ENCODE data around the gene DNM2. TPM values are rescaled to one million over a fixed set of nuclear protein-coding genes. Genes with fewer than 3 reads are reported as not detected.

The DNM2 gene
- total and polyA plus RNA-seq, 10 of the 15 experiments (the other 5 are each of a cell fraction or from before 2014, with no cell fraction given) = 1.2 to 146 (median 68.9) TPM

- no peak for TF ChIP-seq POLR2AphosphoS2 (IDR thresholded peaks at IDR 0.05; ENCODE audit: low read depth, low read length)
- TF ChIP-seq CREM (IDR thresholded peaks at IDR 0.05; ENCODE audit: low read depth) = no peak
- TF ChIP-seq BRCA1 (IDR thresholded peaks at IDR 0.05; ENCODE audit: low read depth, low read length) = no peak
- no peak for TF ChIP-seq SREBF1 (IDR thresholded peaks at IDR 0.05; ENCODE audit: low read length)
- no peak for TF ChIP-seq ZBED1 (IDR thresholded peaks at IDR 0.05; ENCODE audit: borderline replicate concordance)
- 0 out of 2 replicates have a peak, but pooled peaks have one; percentile 51 for TF ChIP-seq ZBTB33 (IDR thresholded peaks at IDR 0.05)
- TF ChIP-seq RELA (IDR thresholded peaks at IDR 0.05; ENCODE audit: borderline replicate concordance, partially characterized antibody) = no peak
- TF ChIP-seq POU2F2 (IDR thresholded peaks at IDR 0.05; ENCODE audit: borderline replicate concordance, low read depth, low read length) = no peak
- TF ChIP-seq ASH2L (IDR thresholded peaks at IDR 0.05; ENCODE audit: borderline replicate concordance, low read depth) = no peak
- no peak for TF ChIP-seq ZNF207 (IDR thresholded peaks at IDR 0.05; ENCODE audit: borderline replicate concordance)
- TF ChIP-seq PML (IDR thresholded peaks at IDR 0.05; ENCODE audit: low read length) = no peak
- TF ChIP-seq NKRF (conservative IDR thresholded peaks at IDR 0.05) = no peak
- no peak for TF ChIP-seq FOS (IDR thresholded peaks at IDR 0.05; ENCODE audit: borderline replicate concordance, extremely low read depth, insufficient read length)
- no peak for TF ChIP-seq TBL1XR1 (IDR thresholded peaks at IDR 0.05; ENCODE audit: low read depth, low read length)
- no peak for TF ChIP-seq SMC3 (IDR thresholded peaks at IDR 0.05; ENCODE audit: borderline replicate concordance, low read length)
- no peak for TF ChIP-seq MEF2A (IDR thresholded peaks at IDR 0.05; ENCODE audit: insufficient read depth, low read depth, low read length)
- peak; percentile 79 for TF ChIP-seq NFYB (IDR thresholded peaks at IDR 0.05; ENCODE audit: insufficient read depth, low read depth, low read length)
- TF ChIP-seq MYB (IDR thresholded peaks at IDR 0.05; ENCODE audit: borderline replicate concordance, low read depth, low read length) = no peak
- no peak for TF ChIP-seq NFIC (IDR thresholded peaks at IDR 0.05; ENCODE audit: low read depth, low read length)
- TF ChIP-seq SUZ12 (IDR thresholded peaks at IDR 0.05; ENCODE audit: unreplicated experiment) = no peak
- no peak for TF ChIP-seq CBFB (IDR thresholded peaks at IDR 0.05; ENCODE audit: low read depth)
- TF ChIP-seq PBX3 (IDR thresholded peaks at IDR 0.05; ENCODE audit: insufficient replicate concordance, low read depth, low read length) = no peak
- TF ChIP-seq PRDM15 (CRISPR knock-in tag; IDR thresholded peaks at IDR 0.05) = no peak
Measured at GRCh38 chr19:10835089-10835753, 117.3 kb downstream of the DNM2 start (continued).
